ENCODE measurements around the gene PNMA8A.
"Not testable (repeated sequence)": the region's sequence is repeated elsewhere in the genome, so short reads cannot be mapped to it uniquely, and the experiment has no call there.

Gene PNMA8A

GRCh38 chr19:46471116-46471733 lies at the start of gene PNMA8A:
TSS of gene PNMA8A (minus strand) at chr19:46471563. CDS start at chr19:46471035, 528 bp downstream.
- peak; percentile 60 for DNase-seq

GRCh38 chr19:46520616-46521015 lies 49.3 kb upstream of the PNMA8A start:
- DNase-seq = no peak

- no peak for DNase-seq
Measured at GRCh38 chr19:46517471-46517870, 46.1 kb upstream of the PNMA8A start.

- peak; percentile 14 for DNase-seq
Measured at GRCh38 chr19:46515879-46516350, 44.6 kb upstream of the PNMA8A start.

GRCh38 chr19:46515290-46515609 lies 43.9 kb upstream of the PNMA8A start:
- DNase-seq = no peak

- no peak for DNase-seq
Measured at GRCh38 chr19:46514589-46515289, 43.4 kb upstream of the PNMA8A start.

GRCh38 chr19:46513461-46514236 lies 42.3 kb upstream of the PNMA8A start:
- peak; percentile 77 for DNase-seq

GRCh38 chr19:46511237-46511636 lies 39.9 kb upstream of the PNMA8A start:
- DNase-seq = no peak

GRCh38 chr19:46508206-46508605 lies 36.8 kb upstream of the PNMA8A start:
- DNase-seq = no peak

GRCh38 chr19:46503848-46504453 lies 32.6 kb upstream of the PNMA8A start:
- DNase-seq = no peak

GRCh38 chr19:46502891-46503290 lies 31.5 kb upstream of the PNMA8A start:
- DNase-seq = no peak

GRCh38 chr19:46499692-46500091 lies 28.3 kb upstream of the PNMA8A start:
- DNase-seq = no peak

GRCh38 chr19:46497773-46498172 lies 26.4 kb upstream of the PNMA8A start:
- no peak for DNase-seq

GRCh38 chr19:46496886-46497285 lies 25.5 kb upstream of the PNMA8A start:
- DNase-seq = not testable (repeated sequence)

GRCh38 chr19:46496304-46496703 lies 24.9 kb upstream of the PNMA8A start:
- DNase-seq = no peak

- DNase-seq = peak; percentile 86
Measured at GRCh38 chr19:46495786-46496099, 24.4 kb upstream of the PNMA8A start, which contains the start of gene PNMA8B. TSS of gene PNMA8B (minus strand) at chr19:46495867. CDS start at chr19:46495465, 402 bp downstream.

GRCh38 chr19:46494941-46495785 lies 23.8 kb upstream of the PNMA8A start:
- DNase-seq = no peak

- DNase-seq = no peak
Measured at GRCh38 chr19:46494146-46494940, 23.0 kb upstream of the PNMA8A start.

GRCh38 chr19:46493236-46494145 lies 22.1 kb upstream of the PNMA8A start:
- peak; percentile 11 for DNase-seq

GRCh38 chr19:46492841-46493235 lies 21.5 kb upstream of the PNMA8A start:
- no peak for DNase-seq
